HepG2 (cell line): ENCODE results near the gene CKAP2L. TPM values are rescaled to one million over a fixed set of nuclear protein-coding genes. Genes with fewer than 3 reads are reported as not detected.

Source experiments
- ATF2 ChIP-seq: sonication (generic); formaldehyde crosslinking; IDR thresholded peaks from 2 replicates; pipeline ENCODE4 v1.4.0; 2020; ENCODE audit warnings: missing genetic modification reagents
- CEBPB ChIP-seq: IDR thresholded peaks from 2 replicates; pipeline ENCODE4 v1.6.1; 2011; ENCODE audit warnings: low read depth, low read length, improper control_type of control experiment, borderline replicate concordance
- CTCF ChIP-seq: sonication (generic); formaldehyde crosslinking; IDR thresholded peaks from 2 replicates; pipeline ENCODE4 v1.5.0; 2020; ENCODE audit warnings: mild to moderate bottlenecking, missing genetic modification reagents, moderate library complexity
- GATAD2A ChIP-seq: IDR thresholded peaks from 2 replicates; pipeline ENCODE4 v1.6.1; 2016
- IRX3 ChIP-seq: sonication (generic); formaldehyde crosslinking; IDR thresholded peaks from 2 replicates; pipeline ENCODE4 v1.8.1; 2023; ENCODE audit warnings: mild to moderate bottlenecking, low read depth, missing genetic modification reagents, borderline replicate concordance
- KIAA2018 ChIP-seq: sonication (generic); formaldehyde crosslinking; IDR thresholded peaks from 2 replicates; pipeline ENCODE4 v1.5.0; 2020; ENCODE audit warnings: mild to moderate bottlenecking, missing genetic modification reagents, borderline replicate concordance
- MEF2D ChIP-seq: sonication (generic); formaldehyde crosslinking; IDR thresholded peaks from 2 replicates; pipeline ENCODE4 v1.5.1; 2020; ENCODE audit warnings: mild to moderate bottlenecking, missing genetic modification reagents
- TFDP1 ChIP-seq: IDR thresholded peaks from 2 replicates; pipeline ENCODE4 v1.6.1; 2016; ENCODE audit warnings: missing compliant biosample characterization, missing genetic modification reagents, borderline replicate concordance
- XRCC5 ChIP-seq: fragments of 200-400 bp; formaldehyde crosslinking; optimal IDR thresholded peaks from 2 replicates; pipeline ENCODE3; 2017; ENCODE audit warnings: mild to moderate bottlenecking, low read length
- ZNF224 ChIP-seq: sonication (generic); formaldehyde crosslinking; IDR thresholded peaks from 2 replicates; pipeline ENCODE4 v1.5.0; 2020; ENCODE audit warnings: mild to moderate bottlenecking, missing genetic modification reagents
- ZNF674 ChIP-seq: sonication (generic); formaldehyde crosslinking; IDR thresholded peaks from 2 replicates; pipeline ENCODE4 v1.5.0; 2020; ENCODE audit warnings: low read depth, mild to moderate bottlenecking, missing genetic modification reagents
- ZNF687 ChIP-seq: sonication (generic); formaldehyde crosslinking; IDR thresholded peaks from 2 replicates; pipeline ENCODE4 v1.5.1; 2020; ENCODE audit warnings: mild to moderate bottlenecking, missing genetic modification reagents, moderate library complexity
- polyA plus RNA-seq, 8 experiments: library from polyadenylated mRNA; depleted of rRNA in 3 of 8; stranded (reverse) in 7 of 8; unstranded in 1 of 8; fragments of >200 nt; fragmentation: Illumina TruSeq in 4 of 8; extraction: Trizol in 4 of 8; gene quantifications; 2 replicates each; pipeline versions ENCODE4 v1.2.1 to v1.2.3, GENCODE V29; 2011 to 2016; ENCODE audit warnings: low read depth in 4 of 8, missing spikeins in 1 of 8, mixed read lengths in 1 of 8; ENCODE audit not compliant: insufficient read depth in 1 of 8
- total RNA-seq, 5 experiments: library from RNA; depleted of rRNA; stranded (reverse); fragments of >200 nt; fragmentation: Illumina TruSeq; extraction: Trizol; gene quantifications; 2 replicates each; pipeline ENCODE4 v1.2.3, GENCODE V29; 2016; ENCODE audit warnings: low read depth in 1 of 5

CKAP2L gene
- total and polyA plus RNA-seq, 2 of the 13 experiments (the other 11 are each of a cell fraction or from before 2014, with no cell fraction given): 7.1 to 9.5 TPM

- TF ChIP-seq CTCF (peak; percentile 87), CEBPB (no peak; the same call in 1 of the 2 replicates), IRX3 (no peak), ZNF674 (CRISPR knock-in tag) (no peak), ATF2 (CRISPR knock-in tag) (no peak), ZNF687 (CRISPR knock-in tag) (peak; percentile 47), KIAA2018 (CRISPR knock-in tag) (no peak), ZNF224 (CRISPR knock-in tag) (no peak), GATAD2A (peak; percentile 64), MEF2D (0 out of 2 replicates have a peak, but pooled peaks have one; percentile 60), TFDP1 (no peak; the same call in 1 of the 2 replicates), XRCC5 (peak; percentile 83)
Observed at GRCh38 chr2:112690853-112691401, 73.5 kb downstream of the CKAP2L start (continued).
